K562 (cell line): ENCODE results near the gene UBR4. TPM values are rescaled to one million over a fixed set of nuclear protein-coding genes. Genes with fewer than 3 reads are reported as not detected.

ENCODE experiments used
- ARID3B ChIP-seq: fragments of 250-450 bp; sonication (Bioruptor Pico); IDR thresholded peaks from 2 replicates; pipeline ENCODE4 v1.4.0; 2020; ENCODE audit warnings: borderline replicate concordance
- CBFB ChIP-seq: sonication (generic); formaldehyde crosslinking; IDR thresholded peaks from 2 replicates; pipeline ENCODE4 v1.4.0; 2020; ENCODE audit warnings: mild to moderate bottlenecking, missing genetic modification reagents
- CHD4 ChIP-seq: fragments of 200-600 bp; sonication (generic); IDR thresholded peaks from 3 replicates; pipeline ENCODE4 v1.6.1; 2012; ENCODE audit warnings: low read depth, mild to moderate bottlenecking, mixed read lengths, low read length, inconsistent platforms; ENCODE audit not compliant: insufficient read depth, insufficient replicate concordance, poor library complexity, severe bottlenecking
- GTF2A2 ChIP-seq: IDR thresholded peaks from 2 replicates; pipeline ENCODE4 v1.6.1; 2016; ENCODE audit warnings: mild to moderate bottlenecking, missing genetic modification characterization, missing compliant biosample characterization
- NELFE ChIP-seq: IDR thresholded peaks from 2 replicates; pipeline ENCODE4 v1.6.1; 2011; ENCODE audit warnings: mild to moderate bottlenecking; ENCODE audit not compliant: insufficient read depth, insufficient read length
- NUFIP1 ChIP-seq: fragments of 450-650 bp; IDR thresholded peaks from 2 replicates; pipeline ENCODE4 v1.6.1; 2018; ENCODE audit not compliant: partially characterized antibody
- PHTF2 ChIP-seq: fragments of 250-450 bp; sonication (Bioruptor Pico); IDR thresholded peaks from 2 replicates; pipeline ENCODE4 v1.5.0; 2021; ENCODE audit warnings: mild to moderate bottlenecking
- POLR2G ChIP-seq: fragments of 200-400 bp; formaldehyde crosslinking; IDR thresholded peaks from 2 replicates; pipeline ENCODE4 v1.6.1; 2017; ENCODE audit warnings: low read depth, mild to moderate bottlenecking, antibody characterized with exemption, low read length, moderate library complexity
- PTBP1 ChIP-seq: fragments of 200-400 bp; formaldehyde crosslinking; IDR thresholded peaks from 2 replicates; pipeline ENCODE4 v1.6.1; 2017; ENCODE audit warnings: low read depth, low read length
- PURB ChIP-seq: sonication (generic); formaldehyde crosslinking; IDR thresholded peaks from 2 replicates; pipeline ENCODE4 v1.9.0; 2021; ENCODE audit warnings: low read depth, mild to moderate bottlenecking, missing genetic modification reagents
- TCF7 ChIP-seq: sonication (generic); IDR thresholded peaks from 2 replicates; pipeline ENCODE4 v1.6.1; 2016; ENCODE audit warnings: antibody characterized with exemption, borderline replicate concordance
- ZFP1 ChIP-seq: fragments of 450-650 bp; formaldehyde crosslinking; IDR thresholded peaks from 2 replicates; pipeline ENCODE4 v1.4.0; 2020; ENCODE audit warnings: mild to moderate bottlenecking, mixed read lengths
- ZFP36 ChIP-seq: fragments of 150-350 bp; IDR thresholded peaks from 2 replicates; pipeline ENCODE4 v1.6.1; 2018; ENCODE audit warnings: low read length, low read depth; ENCODE audit not compliant: partially characterized antibody
- ZNF224 ChIP-seq: sonication (generic); formaldehyde crosslinking; IDR thresholded peaks from 2 replicates; pipeline ENCODE4 v1.8.0; 2022; ENCODE audit warnings: mild to moderate bottlenecking, missing genetic modification reagents
- ZNF253 ChIP-seq: fragments of 250-450 bp; sonication (Bioruptor Pico); conservative IDR thresholded peaks from 2 replicates; pipeline ENCODE4 v1.6.1; 2021; ENCODE audit warnings: mild to moderate bottlenecking
- ZSCAN29 ChIP-seq: fragments of 450-650 bp; IDR thresholded peaks from 2 replicates; pipeline ENCODE4 v1.6.1; 2017
- polyA plus RNA-seq, 8 experiments: library from polyadenylated mRNA; depleted of rRNA in 4 of 8; stranded (reverse) in 5 of 8; unstranded in 3 of 8; fragments of >200 nt; fragmentation: Nextera tagmentation in 2 of 8; fragmentation: Illumina TruSeq in 1 of 8; extraction: Ambion mirVana in 2 of 8; extraction: Trizol in 1 of 8; gene quantifications; 2 replicates each; pipeline versions ENCODE4 v1.2.1 to v1.2.3, GENCODE V29; 2011 to 2014; ENCODE audit warnings: inconsistent platforms in 1 of 8, missing spikeins in 1 of 8
- total RNA-seq, 7 experiments: library from RNA; depleted of rRNA in 6 of 7; stranded (reverse); fragments of >200 nt in 6 of 7; fragmentation: Illumina TruSeq in 2 of 7; extraction: Trizol in 2 of 7; gene quantifications; 2 replicates each; pipeline versions ENCODE4 v1.2.1 to v1.2.3, GENCODE V29; 2011 to 2021; ENCODE audit warnings: low replicate concordance in 1 of 7

Gene UBR4
- total and polyA plus RNA-seq, 9 of the 15 experiments (the other 6 are each of a cell fraction or from before 2014, with no cell fraction given), result 55.4 to 277 (median 123) TPM

DNA sequence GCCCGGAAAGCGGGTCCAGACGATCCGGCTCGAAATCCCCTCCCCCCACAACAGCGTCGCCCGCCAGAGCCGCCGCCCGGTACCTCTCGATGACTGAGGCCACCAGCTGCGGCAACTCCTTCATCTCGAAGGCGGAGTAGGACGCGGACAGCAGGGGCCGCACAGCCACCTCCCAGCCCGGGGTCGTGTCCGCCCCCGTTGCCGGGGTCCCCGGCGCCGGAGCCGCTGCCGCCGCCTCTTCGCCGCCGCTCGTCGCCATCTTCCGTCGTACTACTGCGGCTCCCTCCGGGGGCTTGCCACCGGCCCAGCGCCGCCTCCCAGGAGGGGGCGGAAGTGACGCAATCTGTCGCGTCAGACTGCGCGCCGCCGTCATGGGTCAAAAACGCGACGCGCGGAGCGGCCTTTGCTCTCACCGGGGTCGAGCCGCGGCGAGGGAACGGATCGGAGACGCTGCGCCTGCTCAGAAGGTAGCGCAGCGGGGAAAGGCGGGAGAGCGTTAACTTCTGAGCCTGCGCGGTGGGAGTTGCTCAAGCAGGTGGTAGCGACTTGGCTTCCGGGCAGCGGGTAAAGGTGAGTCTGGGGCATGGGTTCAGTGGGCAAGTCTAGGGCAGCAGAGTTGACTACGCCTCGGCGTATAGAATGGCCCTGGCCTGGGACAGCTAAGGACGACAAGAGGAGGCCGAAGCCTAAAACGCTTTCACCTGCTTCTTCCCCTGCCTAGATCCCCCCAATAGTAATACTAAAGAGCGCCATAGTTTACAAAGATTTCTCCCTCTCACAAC lies at the start of gene UBR4 (continued):
- no peak for TF ChIP-seq CHD4
- TF ChIP-seq ZFP36, result peak; percentile 96
- no peak for TF ChIP-seq CBFB (CRISPR knock-in tag)
- no peak for TF ChIP-seq ZNF253 (CRISPR knock-in tag)
- TF ChIP-seq TCF7, result 0 out of 2 replicates have a peak, but pooled peaks have one; percentile 55
- TF ChIP-seq ZNF224 (CRISPR knock-in tag), result no peak; the same call in 1 of the 2 replicates
- TF ChIP-seq ZFP1 (CRISPR knock-in tag), result no peak
- peak; percentile 65; the same call in 1 of the 2 replicates for TF ChIP-seq ZSCAN29
- peak; percentile 36; the same call in 1 of the 2 replicates for TF ChIP-seq GTF2A2 (tag)
- TF ChIP-seq POLR2G, result peak; percentile 100
- TF ChIP-seq ARID3B (CRISPR knock-in tag), result no peak
- no peak for TF ChIP-seq NELFE
- no peak for TF ChIP-seq NUFIP1
- TF ChIP-seq PURB (CRISPR knock-in tag), result no peak
- TF ChIP-seq PTBP1, result 0 out of 2 replicates have a peak, but pooled peaks have one; percentile 66
- TF ChIP-seq PHTF2 (CRISPR knock-in tag), result peak; percentile 60; the same call in 1 of the 2 replicates
